HUES48 (cell line): ENCODE measurements around the gene MDP1.
A peak's percentile ranks its signal among the peaks of the same experiment; 100 is the strongest.

Experiments used
- H3K27ac ChIP-seq: one replicate; pipeline ENCODE4 v1.7.0; 2013; ENCODE audit warnings: low read depth, low read length, inconsistent platforms
- H3K27me3 ChIP-seq: 2 replicates; pipeline ENCODE4 v1.6.1; 2013; ENCODE audit warnings: mild to moderate bottlenecking, low read length; ENCODE audit not compliant: control insufficient read depth, insufficient read depth
- H3K36me3 ChIP-seq: 2 replicates; pipeline ENCODE4 v1.6.1; 2013; ENCODE audit warnings: low read length; ENCODE audit not compliant: control insufficient read depth, insufficient read depth
- H3K4me1 ChIP-seq: 2 replicates; pipeline ENCODE4 v1.6.1; 2013; ENCODE audit warnings: mild to moderate bottlenecking, low read length; ENCODE audit not compliant: control insufficient read depth, insufficient read depth
- H3K4me3 ChIP-seq: 2 replicates; pipeline ENCODE4 v1.5.1; 2013; ENCODE audit warnings: mild to moderate bottlenecking, low read depth, low read length
- H3K9ac ChIP-seq: 2 replicates; pipeline ENCODE4 v1.6.1; 2013; ENCODE audit warnings: mild to moderate bottlenecking, low read depth, low read length, moderate library complexity
- H3K9me3 ChIP-seq: 2 replicates; pipeline ENCODE4 v1.6.1; 2013; ENCODE audit warnings: low read length; ENCODE audit not compliant: control insufficient read depth, insufficient read depth

The MDP1 gene

GRCh38 chr14:24236689-24237462 is 21.0 kb upstream of the MDP1 start:
- no peak overlapping the region for H3K27ac ChIP-seq
- H3K4me3 ChIP-seq = no peak overlapping the region
- no peaks in the 10 kb centered on the region for H3K9me3 ChIP-seq
- H3K4me1 ChIP-seq = peaks cover 7% of the 10 kb centered on the region
- H3K9ac ChIP-seq = no peak overlapping the region
- H3K36me3 ChIP-seq = peaks cover 72% of the 10 kb centered on the region
- H3K27me3 ChIP-seq = no peaks in the 10 kb centered on the region

DNA sequence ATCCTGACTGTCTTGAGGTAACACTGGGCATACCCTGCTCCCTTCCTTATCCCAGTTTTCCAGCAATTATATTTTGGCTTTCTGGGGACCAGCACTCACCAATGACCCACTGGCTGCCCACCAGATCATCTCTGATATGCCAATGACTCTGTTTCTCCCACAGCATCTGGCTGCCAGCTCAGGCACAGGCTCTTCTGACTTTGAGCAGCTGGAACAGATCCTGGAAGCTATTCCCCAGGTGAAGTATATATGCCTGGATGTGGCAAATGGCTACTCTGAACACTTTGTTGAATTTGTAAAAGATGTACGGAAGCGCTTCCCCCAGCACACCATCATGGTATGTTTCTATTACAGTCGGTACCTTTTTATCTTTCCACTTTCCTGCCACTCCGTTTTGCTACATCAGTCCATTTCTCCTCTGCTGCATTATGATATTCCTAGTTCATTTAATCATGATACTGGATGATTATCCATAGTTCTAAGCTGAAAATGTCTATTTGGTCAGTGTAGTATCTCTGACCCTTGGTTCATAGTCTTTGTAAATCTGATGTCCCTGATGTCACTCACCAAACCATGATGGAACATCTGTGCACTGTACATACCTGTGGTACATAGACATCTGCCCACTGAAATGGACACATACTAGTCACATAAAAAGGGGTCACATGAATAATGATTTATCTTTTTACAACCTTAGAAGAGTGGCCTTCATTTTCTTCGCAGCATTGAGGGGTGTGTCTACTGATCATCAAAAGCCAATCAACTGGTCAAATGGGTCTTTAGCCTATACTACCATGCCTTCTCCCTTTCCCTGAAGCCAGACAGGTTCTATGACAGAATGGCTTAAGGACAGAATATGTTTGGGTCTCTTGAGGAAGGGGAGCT is 20.2 kb upstream of the MDP1 start:
- Histone ChIP-seq H3K9ac (no peak overlapping the region), H3K36me3 (peaks cover 71% of the 10 kb centered on the region), H3K4me3 (no peak overlapping the region), H3K27me3 (no peaks in the 10 kb centered on the region), H3K27ac (no peak overlapping the region), H3K9me3 (no peaks in the 10 kb centered on the region), H3K4me1 (peaks cover 9% of the 10 kb centered on the region)

- H3K36me3 ChIP-seq = peaks cover 54% of the 10 kb centered on the region
- no peak overlapping the region for H3K27ac ChIP-seq
- H3K27me3 ChIP-seq = no peaks in the 10 kb centered on the region
- H3K4me1 ChIP-seq = peaks cover 11% of the 10 kb centered on the region
- no peak overlapping the region for H3K9ac ChIP-seq
- no peaks in the 10 kb centered on the region for H3K9me3 ChIP-seq
- no peak overlapping the region for H3K4me3 ChIP-seq
Measured at GRCh38 chr14:24234095-24235005, 18.5 kb upstream of the MDP1 start.

- H3K27me3 ChIP-seq = no peaks in the 10 kb centered on the region
- H3K9ac ChIP-seq = peak overlapping the region; percentile 71; the same call in 1 of the 2 replicates
- peak overlapping the region; percentile 97 for H3K4me3 ChIP-seq
- no peak overlapping the region for H3K27ac ChIP-seq
- H3K4me1 ChIP-seq = peaks cover 11% of the 10 kb centered on the region
- peaks cover 46% of the 10 kb centered on the region for H3K36me3 ChIP-seq
- H3K9me3 ChIP-seq = no peaks in the 10 kb centered on the region
Measured at GRCh38 chr14:24233538-24233866, 17.6 kb upstream of the MDP1 start.

GRCh38 chr14:24232645-24233537 is 17.0 kb upstream of the MDP1 start, which contains the start of gene GMPR2:
Gene GMPR2 (plus strand): TSS chr14:24232929. CDS start chr14:24233254, 325 bp downstream.
- Histone ChIP-seq H3K9ac (peak within 1 kb of the TSS; percentile 78), H3K27ac (peak within 1 kb of the TSS; percentile 96), H3K36me3 (peaks cover 43% of the 10 kb centered on the region), H3K27me3 (no peaks in the 10 kb centered on the region), H3K4me3 (peak within 1 kb of the TSS; percentile 97), H3K9me3 (no peaks in the 10 kb centered on the region), H3K4me1 (peaks cover 11% of the 10 kb centered on the region)

DNA sequence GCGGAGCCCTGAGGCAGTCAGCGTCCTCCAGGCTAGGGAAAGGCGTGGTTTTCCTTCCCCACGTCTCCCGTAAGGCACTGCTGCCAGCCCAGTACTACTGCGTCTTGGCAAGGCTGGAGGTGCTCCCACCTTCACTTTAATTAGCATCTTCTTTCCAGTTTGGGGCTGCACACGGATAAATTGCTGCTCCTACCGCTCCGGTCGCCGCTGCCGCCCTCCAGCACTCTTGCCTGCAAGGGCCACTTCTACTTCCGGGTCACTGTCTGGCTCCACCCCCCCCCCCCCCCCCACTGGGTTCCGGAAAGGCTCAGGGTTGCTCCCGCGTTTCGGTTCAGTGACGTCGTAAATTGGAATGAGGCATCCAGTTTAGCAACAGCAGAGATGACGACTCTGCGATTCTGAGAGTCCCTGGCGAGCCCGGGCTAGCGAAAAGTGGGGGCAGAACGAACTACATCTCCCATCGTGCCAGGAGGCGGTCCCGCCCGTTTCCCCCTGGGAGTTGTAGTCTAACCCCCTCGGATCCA is 16.3 kb upstream of the MDP1 start, which contains the start of gene NEDD8:
NEDD8 (minus strand) TSS at position 247 of the 524 bp plus-strand sequence; CDS start at position 147, 100 bp downstream.
- Histone ChIP-seq H3K27ac (peak within 1 kb of the TSS; percentile 96), H3K27me3 (no peaks in the 10 kb centered on the region), H3K9me3 (no peaks in the 10 kb centered on the region), H3K9ac (peak within 1 kb of the TSS; percentile 78), H3K4me1 (peaks cover 11% of the 10 kb centered on the region), H3K4me3 (peak within 1 kb of the TSS; percentile 97), H3K36me3 (peaks cover 37% of the 10 kb centered on the region)

DNA sequence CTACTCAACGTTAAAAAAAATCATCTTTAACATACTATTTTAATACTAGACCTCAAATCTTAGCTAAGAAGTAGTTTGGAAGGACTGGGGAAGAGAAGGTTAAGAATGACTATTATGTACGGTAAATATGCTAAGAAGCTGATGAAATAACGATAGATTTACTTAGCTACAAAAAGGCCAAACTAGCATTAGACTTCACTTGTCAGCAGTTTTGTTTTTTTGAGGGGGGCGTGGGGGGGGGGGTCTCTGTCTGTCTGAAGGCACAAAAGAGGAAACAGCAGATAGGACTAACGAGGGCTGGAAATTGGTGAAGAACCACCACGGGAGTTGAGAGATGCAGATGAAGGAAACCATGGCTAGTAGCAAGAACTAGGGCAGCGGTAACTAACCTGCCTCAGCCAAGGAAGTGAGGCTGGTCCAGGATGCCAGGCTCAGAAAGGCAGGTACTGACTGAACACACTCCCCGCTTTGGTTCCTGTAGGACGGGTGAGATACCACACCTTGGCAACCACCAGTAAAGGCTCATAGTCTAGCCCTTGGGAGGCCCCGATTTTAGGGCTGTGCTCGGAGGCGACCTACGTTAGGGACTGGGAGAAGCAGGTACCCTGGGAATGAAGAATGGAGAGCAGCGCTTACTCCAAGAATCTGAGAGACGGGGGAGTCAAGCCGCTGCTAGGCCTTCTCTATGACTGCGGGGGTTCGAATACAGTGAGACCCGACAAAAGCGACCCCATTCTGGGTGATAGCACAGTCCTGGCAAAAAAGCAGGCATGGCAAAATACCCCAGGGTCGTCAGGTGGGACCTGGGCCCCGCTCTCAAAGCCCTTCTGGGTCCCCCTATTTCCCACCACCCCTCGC is 15.6 kb upstream of the MDP1 start:
- H3K9me3 ChIP-seq = no peaks in the 10 kb centered on the region
- no peaks in the 10 kb centered on the region for H3K27me3 ChIP-seq
- H3K9ac ChIP-seq = peak overlapping the region; percentile 78
- H3K27ac ChIP-seq = peak overlapping the region; percentile 96
- H3K4me3 ChIP-seq = peak overlapping the region; percentile 97
- peaks cover 37% of the 10 kb centered on the region for H3K36me3 ChIP-seq
- H3K4me1 ChIP-seq = peaks cover 11% of the 10 kb centered on the region

- Histone ChIP-seq H3K27ac (no peak overlapping the region), H3K4me1 (peaks cover 11% of the 10 kb centered on the region), H3K9ac (no peak overlapping the region), H3K36me3 (peaks cover 17% of the 10 kb centered on the region), H3K9me3 (no peaks in the 10 kb centered on the region), H3K4me3 (no peak overlapping the region), H3K27me3 (no peaks in the 10 kb centered on the region)
Measured at GRCh38 chr14:24228902-24229301, 13.0 kb upstream of the MDP1 start.

DNA sequence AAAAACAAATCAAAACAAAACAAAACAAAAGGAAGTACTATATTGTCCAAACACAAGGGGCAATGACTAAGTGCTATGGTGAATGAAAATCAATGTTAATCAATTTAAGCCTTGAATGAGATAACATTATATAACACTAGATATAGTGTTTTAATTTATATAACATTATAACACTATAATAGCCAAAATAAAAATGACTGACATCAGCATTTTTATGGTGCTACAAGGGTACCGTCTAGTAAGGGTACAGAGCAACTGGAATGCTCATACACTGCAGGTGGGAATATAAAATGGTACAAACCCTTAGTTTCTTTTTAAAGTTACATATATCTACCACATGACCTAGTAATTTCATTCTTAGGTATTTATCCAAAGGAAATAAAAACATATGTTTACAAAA is 10.6 kb upstream of the MDP1 start:
- Histone ChIP-seq H3K27ac (no peak overlapping the region), H3K36me3 (peaks cover 17% of the 10 kb centered on the region), H3K9ac (no peak overlapping the region), H3K4me3 (no peak overlapping the region), H3K27me3 (no peaks in the 10 kb centered on the region), H3K9me3 (no peaks in the 10 kb centered on the region), H3K4me1 (peaks cover 4% of the 10 kb centered on the region; the same call in 1 of the 2 replicates)
